NCI-H2081 treated with DMSO at 0.1 percent for 48 hours (cell line): ENCODE data around the gene STH.
"Not testable (repeated sequence)": the region's sequence is repeated elsewhere in the genome, so short reads cannot be mapped to it uniquely, and the experiment has no call there.

Experiments
- DNase-seq: peaks from one replicate; lab custom pipeline; 2025; lab: John Stamatoyannopoulos, UW

The STH gene

GRCh38 chr17:45998987-45999899, at the start of gene STH:
STH (plus strand) TSS chr17:45999250; CDS start chr17:45999280, 30 bp downstream.
- DNase-seq = no peak

GRCh38 chr17:45949755-45950320, 49.2 kb upstream of the STH start:
- no peak for DNase-seq

GRCh38 chr17:45950888-45951287, 48.2 kb upstream of the STH start:
- DNase-seq = no peak

- DNase-seq = no peak
Measured at GRCh38 chr17:45951403-45951802, 47.6 kb upstream of the STH start.

- no peak for DNase-seq
Measured at GRCh38 chr17:45951941-45952340, 47.1 kb upstream of the STH start.

GRCh38 chr17:45952814-45953320, 46.2 kb upstream of the STH start:
- DNase-seq = no peak

GRCh38 chr17:45953561-45953960, 45.5 kb upstream of the STH start:
- DNase-seq = no peak

GRCh38 chr17:45954914-45955313, 44.1 kb upstream of the STH start:
- DNase-seq = no peak

- DNase-seq = no peak
Measured at GRCh38 chr17:45955326-45955725, 43.7 kb upstream of the STH start.

GRCh38 chr17:45956090-45956489, 43.0 kb upstream of the STH start:
- no peak for DNase-seq

GRCh38 chr17:45956746-45957145, 42.3 kb upstream of the STH start:
- DNase-seq = not testable (repeated sequence)

- no peak for DNase-seq
Measured at GRCh38 chr17:45958307-45958706, 40.7 kb upstream of the STH start.

- DNase-seq = no peak
Measured at GRCh38 chr17:45958994-45959665, 39.9 kb upstream of the STH start.

GRCh38 chr17:45960311-45960710, 38.7 kb upstream of the STH start:
- DNase-seq = no peak

GRCh38 chr17:45961206-45961605, 37.8 kb upstream of the STH start:
- DNase-seq = no peak

- no peak for DNase-seq
Measured at GRCh38 chr17:45962221-45962972, 36.7 kb upstream of the STH start.

- DNase-seq = no peak
Measured at GRCh38 chr17:45963283-45963682, 35.8 kb upstream of the STH start.

GRCh38 chr17:45963889-45964288, 35.2 kb upstream of the STH start:
- no peak for DNase-seq

- DNase-seq = no peak
Measured at GRCh38 chr17:45964634-45965033, 34.4 kb upstream of the STH start.

GRCh38 chr17:45965812-45966211, 33.2 kb upstream of the STH start:
- DNase-seq = no peak

GRCh38 chr17:45966606-45967280, 32.3 kb upstream of the STH start:
- DNase-seq = no peak
